NCI-H82 (cell line): ENCODE data around the gene KRT3.
"Not testable (repeated sequence)": the region's sequence is repeated elsewhere in the genome, so short reads cannot be mapped to it uniquely, and the experiment has no call there.

Experiments
- DNase-seq: peaks from one replicate; lab custom pipeline; 2025; lab: John Stamatoyannopoulos, UW

Gene KRT3

GRCh38 chr12:52781399-52782082 is 14.4 kb downstream of the KRT3 start:
- DNase-seq, result no peak

- DNase-seq, result no peak
Observed at GRCh38 chr12:52779914-52780313, 16.0 kb downstream of the KRT3 start.

- DNase-seq, result no peak
Observed at GRCh38 chr12:52778833-52779232, 17.1 kb downstream of the KRT3 start.

GRCh38 chr12:52777566-52777965 is 18.4 kb downstream of the KRT3 start:
- DNase-seq, result no peak

- no peak for DNase-seq
Observed at GRCh38 chr12:52776913-52777395, 19.0 kb downstream of the KRT3 start, which contains the start of gene KRT76. KRT76 (minus strand) TSS chr12:52777345; CDS start chr12:52777291, 54 bp downstream.

- no peak for DNase-seq
Observed at GRCh38 chr12:52776435-52776834, 19.5 kb downstream of the KRT3 start.

GRCh38 chr12:52774629-52775250 is 21.2 kb downstream of the KRT3 start:
- no peak for DNase-seq

GRCh38 chr12:52772772-52773171 is 23.1 kb downstream of the KRT3 start:
- DNase-seq, result no peak

GRCh38 chr12:52772188-52772587 is 23.7 kb downstream of the KRT3 start:
- no peak for DNase-seq

GRCh38 chr12:52771505-52771904 is 24.4 kb downstream of the KRT3 start:
- DNase-seq, result no peak

GRCh38 chr12:52771088-52771487 is 24.8 kb downstream of the KRT3 start:
- DNase-seq, result no peak

- DNase-seq, result no peak
Observed at GRCh38 chr12:52769946-52770345, 26.0 kb downstream of the KRT3 start.

- DNase-seq, result no peak
Observed at GRCh38 chr12:52769354-52769753, 26.6 kb downstream of the KRT3 start.

GRCh38 chr12:52768479-52769200 is 27.3 kb downstream of the KRT3 start:
- no peak for DNase-seq

GRCh38 chr12:52767427-52767826 is 28.5 kb downstream of the KRT3 start:
- DNase-seq, result no peak

GRCh38 chr12:52767020-52767379 is 28.9 kb downstream of the KRT3 start:
- no peak for DNase-seq

GRCh38 chr12:52766351-52767019 is 29.4 kb downstream of the KRT3 start:
- peak; percentile 9 for DNase-seq

- no peak for DNase-seq
Observed at GRCh38 chr12:52765702-52766101, 30.2 kb downstream of the KRT3 start.

- no peak for DNase-seq
Observed at GRCh38 chr12:52763991-52764390, 31.9 kb downstream of the KRT3 start.

GRCh38 chr12:52763036-52763659 is 32.8 kb downstream of the KRT3 start:
- DNase-seq, result no peak

- DNase-seq, result no peak
Observed at GRCh38 chr12:52761802-52762201, 34.1 kb downstream of the KRT3 start.

- DNase-seq, result not testable (repeated sequence)
Observed at GRCh38 chr12:52761218-52761617, 34.7 kb downstream of the KRT3 start.
